Stimulated activated naive CD4-positive, alpha-beta T cell treated with Interleukin-2 at 50 U/mL for 16 hours (primary cell): ENCODE data around the gene SLC25A14.
A peak's percentile ranks its signal among the peaks of the same experiment; 100 is the strongest.
"Not testable (repeated sequence)": the region's sequence is repeated elsewhere in the genome, so short reads cannot be mapped to it uniquely, and the experiment has no call there.

ENCODE experiments used
- DNase-seq: peaks from one replicate; lab custom pipeline; 2025; lab: John Stamatoyannopoulos, UW

Gene SLC25A14

GRCh38 chrX:130339408-130340222 is at the start of gene SLC25A14:
Gene SLC25A14, plus strand, starts transcription at chrX:130339919. Its CDS starts 360 bp downstream, at chrX:130340279.
- peak; percentile 55 for DNase-seq

DNA sequence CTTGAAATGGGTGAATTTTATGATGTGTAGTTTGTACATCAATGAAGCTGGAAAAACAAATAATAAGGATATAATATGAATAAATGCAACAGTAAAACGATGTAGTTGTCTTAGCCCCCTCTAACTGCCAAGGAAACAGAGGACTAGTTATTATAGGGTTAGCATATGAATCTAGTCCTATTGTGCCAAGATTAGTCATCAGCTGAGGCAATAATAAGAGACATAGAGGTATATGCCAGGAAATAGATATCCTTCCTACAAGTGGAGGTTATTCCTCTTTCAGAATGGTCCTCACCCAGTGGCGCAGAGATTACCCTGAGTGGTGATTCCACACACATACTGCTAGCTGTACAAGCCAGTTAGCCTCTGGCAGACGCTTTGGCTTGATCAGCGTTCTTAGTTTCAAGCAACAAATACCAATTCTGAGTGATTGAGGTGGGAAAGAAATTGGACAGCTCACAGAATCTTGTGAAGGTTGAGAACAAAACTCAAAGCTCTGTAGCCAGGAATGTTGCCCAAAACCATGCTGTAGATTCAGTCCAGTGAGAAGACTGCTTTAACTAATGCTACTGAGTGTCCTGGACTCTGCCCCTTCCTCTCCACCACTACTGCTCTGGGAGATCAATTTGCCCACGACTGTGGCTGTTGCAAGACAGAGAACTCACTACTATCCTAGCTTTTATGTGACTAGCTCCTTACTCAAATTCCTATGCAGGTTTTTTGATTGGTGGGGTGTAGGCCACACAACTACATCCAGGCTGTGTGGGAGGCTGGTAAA is 44.0 kb upstream of the SLC25A14 start:
- no peak for DNase-seq

DNA sequence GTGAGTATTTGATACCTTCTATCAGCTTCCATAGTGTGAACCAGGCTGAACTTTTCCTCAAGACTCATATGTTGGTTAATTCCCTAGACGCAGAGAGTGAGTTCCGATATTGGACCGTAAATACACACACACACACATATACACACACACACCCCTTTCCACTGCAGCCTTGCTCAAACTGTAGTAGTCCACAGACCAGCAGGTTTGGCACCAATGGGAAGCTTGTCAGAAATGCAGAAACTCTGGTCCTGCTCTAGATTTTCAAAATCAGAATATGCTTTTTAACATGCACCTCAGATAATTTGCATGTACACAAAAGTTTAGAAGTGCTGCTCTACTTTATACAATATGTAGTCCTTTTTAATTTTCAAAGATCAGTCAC is 43.4 kb upstream of the SLC25A14 start:
- DNase-seq = no peak

DNA sequence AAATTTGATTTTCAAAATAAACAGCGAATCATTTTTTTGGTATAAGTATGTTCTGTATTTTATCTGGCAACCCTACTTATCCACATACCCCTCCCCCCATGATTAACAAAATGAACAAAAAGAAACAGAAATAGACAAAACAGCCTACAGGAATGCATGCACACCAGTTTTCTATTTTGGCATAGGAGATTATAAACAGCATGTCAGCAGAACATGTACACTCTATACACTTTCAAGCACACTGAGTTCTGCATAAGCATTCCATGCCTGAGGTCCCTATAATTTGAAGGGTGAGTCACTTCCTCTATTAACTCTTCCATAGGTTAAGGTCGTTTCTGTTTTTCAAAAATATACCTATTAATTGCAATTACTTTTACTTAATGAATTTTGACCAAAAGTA is 43.0 kb upstream of the SLC25A14 start:
- DNase-seq = no peak

DNA sequence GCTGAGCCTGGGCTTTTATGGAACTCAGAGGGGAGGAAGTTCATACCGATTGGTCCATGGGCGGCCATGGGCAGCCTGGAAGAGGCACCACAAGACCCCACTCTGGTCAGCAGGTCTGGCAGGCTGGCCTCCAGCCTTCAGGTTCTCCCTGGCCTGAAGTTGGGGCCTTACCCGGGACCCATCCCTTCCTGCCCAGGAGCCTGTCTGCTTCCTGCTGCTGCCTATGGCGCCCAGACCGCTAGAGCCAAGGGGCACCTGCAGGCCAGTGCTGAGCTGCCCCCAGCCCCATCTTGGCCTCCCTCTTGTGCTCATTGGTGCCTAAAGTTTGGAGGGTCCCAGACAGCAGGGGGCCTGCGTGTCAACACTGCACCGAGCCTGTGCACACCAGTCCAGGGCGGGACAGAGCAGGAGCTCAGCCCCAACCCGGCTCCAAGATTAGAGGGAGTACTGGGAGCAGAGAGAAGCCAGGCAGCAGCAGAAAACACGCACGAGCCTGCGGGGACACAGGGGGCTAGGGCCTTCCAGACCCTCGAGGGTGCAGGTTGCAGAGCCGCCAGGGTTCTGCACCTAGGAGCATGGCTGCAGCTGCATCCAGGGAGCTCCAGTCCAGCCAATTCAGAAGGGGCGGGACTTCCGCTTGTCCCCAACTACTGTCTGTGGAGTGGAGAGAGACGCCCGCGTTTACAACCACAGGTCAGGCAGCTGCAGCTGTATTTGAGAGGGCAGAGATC is 40.3 kb upstream of the SLC25A14 start:
- DNase-seq = no peak

DNA sequence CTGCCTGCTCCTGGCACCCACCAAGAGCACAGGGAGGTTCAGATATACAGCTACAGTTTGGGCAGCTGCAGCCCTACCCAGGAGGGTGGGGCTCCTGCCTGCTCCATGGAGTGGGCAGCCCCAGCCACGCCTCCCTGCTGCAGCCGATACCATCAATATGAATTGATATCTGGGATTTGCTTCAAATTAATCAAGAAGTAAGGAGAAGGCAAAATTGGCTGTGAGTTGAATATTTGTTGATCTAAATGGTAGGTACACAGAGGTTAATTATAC is 39.8 kb upstream of the SLC25A14 start:
- no peak for DNase-seq

DNA sequence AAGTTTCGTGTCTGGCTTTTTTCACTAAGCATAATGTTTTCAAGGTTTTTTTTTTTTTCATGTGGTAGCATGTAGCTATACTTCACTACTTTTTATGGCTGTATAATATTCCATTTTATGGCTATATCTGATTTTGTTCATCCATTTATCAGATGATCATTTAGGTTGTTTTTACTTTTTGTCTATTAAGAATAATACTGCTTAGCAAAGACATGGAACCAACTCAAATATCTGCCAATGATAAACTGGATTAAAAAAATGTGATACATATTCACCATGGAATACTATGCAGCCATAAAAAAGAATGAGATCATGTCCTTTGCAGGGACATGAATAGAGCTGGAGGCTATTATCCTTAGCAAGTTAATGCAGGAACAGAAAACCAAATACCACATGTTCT is 38.3 kb upstream of the SLC25A14 start:
- no peak for DNase-seq

- no peak for DNase-seq
These were observed 37.7 kb upstream of the SLC25A14 start for GRCh38 chrX:130301977-130302376.

GRCh38 chrX:130304587-130305368 is 34.9 kb upstream of the SLC25A14 start:
- no peak for DNase-seq

GRCh38 chrX:130319886-130320285 is 19.8 kb upstream of the SLC25A14 start:
- not testable (repeated sequence) for DNase-seq

GRCh38 chrX:130321550-130321949 is 18.2 kb upstream of the SLC25A14 start:
- DNase-seq = no peak

GRCh38 chrX:130330146-130330545 is 9.6 kb upstream of the SLC25A14 start:
- DNase-seq = no peak

DNA sequence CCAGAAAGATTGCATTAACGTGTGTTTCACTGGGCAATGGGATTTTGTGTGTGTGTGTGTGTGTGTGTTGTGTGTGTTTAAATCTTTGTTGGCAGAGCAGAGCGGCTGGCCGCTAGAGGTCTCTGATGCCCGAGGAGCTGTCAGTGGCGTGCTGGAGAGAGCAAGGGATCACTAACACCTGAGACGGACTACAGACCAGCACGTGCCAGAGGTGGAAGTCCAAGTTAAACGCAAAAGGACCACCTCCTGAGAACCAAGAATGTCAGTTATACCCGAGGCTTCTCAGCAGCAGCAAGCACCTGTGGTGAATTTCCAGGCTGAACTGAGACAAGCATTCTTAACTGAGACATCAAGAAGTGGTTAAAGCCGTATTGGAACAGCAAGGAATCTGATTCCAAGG is 9.0 kb upstream of the SLC25A14 start:
- DNase-seq = peak; percentile 10

GRCh38 chrX:130336531-130336930 is 3.2 kb upstream of the SLC25A14 start:
- DNase-seq = no peak

- DNase-seq = not testable (repeated sequence)
These were observed 850 bp upstream of the SLC25A14 start for GRCh38 chrX:130338869-130339268.

GRCh38 chrX:130340271-130340670 is 552 bp downstream of the SLC25A14 start:
- no peak for DNase-seq

DNA sequence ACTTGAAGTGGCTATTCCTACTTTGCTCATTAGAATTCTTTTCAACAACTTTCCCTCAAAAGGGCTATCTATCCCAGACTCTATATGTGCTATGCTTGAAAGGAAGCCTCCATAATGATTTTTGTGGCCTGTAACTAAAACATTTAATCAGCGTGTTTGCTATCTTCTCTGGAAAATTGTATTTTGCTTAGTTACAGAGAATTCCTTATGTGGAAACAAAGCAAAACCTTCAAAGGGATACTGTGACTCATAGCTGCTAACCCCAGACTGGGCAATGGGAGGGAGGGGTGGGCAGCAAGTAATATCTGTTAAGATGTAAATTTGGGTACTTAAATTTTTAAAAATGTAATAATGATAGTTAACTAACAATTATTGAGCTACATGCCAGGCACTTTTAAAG is 3.7 kb downstream of the SLC25A14 start:
- DNase-seq = no peak

DNA sequence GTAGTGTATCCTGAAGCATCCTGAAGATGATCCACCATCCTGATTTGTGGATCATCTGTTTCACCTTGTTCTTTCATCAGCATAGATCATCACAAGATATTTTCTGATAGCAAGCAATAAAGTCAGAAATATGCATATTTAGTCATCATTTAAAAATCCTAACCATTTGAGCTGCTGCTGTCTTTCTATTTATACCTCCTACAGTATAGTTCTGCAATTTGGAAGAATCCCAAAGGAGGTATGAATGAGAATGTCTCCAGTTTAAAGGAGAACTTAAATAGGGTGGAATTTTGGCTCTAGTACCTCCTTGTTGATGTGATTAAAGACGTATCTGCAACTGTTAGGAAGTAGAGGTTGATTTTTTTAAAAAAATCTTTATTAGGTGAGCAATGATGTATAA is 7.6 kb downstream of the SLC25A14 start:
- DNase-seq = no peak

GRCh38 chrX:130351567-130351966 is 11.8 kb downstream of the SLC25A14 start:
- DNase-seq = no peak

- DNase-seq = not testable (repeated sequence)
These were observed 12.3 kb downstream of the SLC25A14 start for GRCh38 chrX:130352050-130352449.

- no peak for DNase-seq
These were observed 36.4 kb downstream of the SLC25A14 start for GRCh38 chrX:130376077-130376476.

DNA sequence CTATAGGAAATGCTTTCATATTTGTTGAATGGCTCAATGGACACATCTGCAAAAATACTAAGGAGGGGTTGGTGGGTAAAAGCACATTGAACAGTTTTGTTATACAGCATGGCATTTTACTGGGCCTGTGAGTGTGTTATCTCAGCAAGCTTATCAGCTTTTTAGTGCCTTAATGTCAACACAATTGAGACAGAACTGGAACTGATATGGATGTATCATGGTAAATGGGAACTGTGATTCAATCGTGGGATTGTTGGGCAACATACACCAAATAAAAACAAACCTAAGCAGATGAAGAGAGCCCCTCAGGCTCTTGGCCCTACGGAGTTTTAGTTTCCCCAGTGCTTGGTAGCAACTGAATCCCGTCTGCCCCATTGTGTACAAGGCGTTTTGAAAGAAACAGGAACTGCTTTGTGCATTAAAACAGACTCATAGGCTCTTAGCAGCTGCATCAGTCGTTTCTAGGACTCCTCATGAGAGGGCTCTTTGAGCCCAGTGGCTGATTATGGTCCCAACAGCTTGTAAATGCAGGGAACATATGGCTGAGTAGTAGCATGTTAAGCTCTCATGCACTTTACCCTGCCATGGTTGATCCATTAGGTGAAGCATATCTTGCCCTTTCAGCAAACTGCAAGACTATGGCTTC is 38.4 kb downstream of the SLC25A14 start:
- DNase-seq = no peak
